Stimulated activated CD4-positive, alpha-beta T cell treated with anti-CD3 and anti-CD28 coated beads, Interleukin-1b, Interleukin-23, amount 100 ng/mL, for 1 hour (primary cell): ENCODE data around the gene PPP2R2C.

Source experiments
- DNase-seq, 2 donors: peaks; one replicate each; pipeline ENCODE4 v3.0.0-alpha.2; 2020; ENCODE audit warnings: low read depth in 2 of 2

Gene PPP2R2C

DNA sequence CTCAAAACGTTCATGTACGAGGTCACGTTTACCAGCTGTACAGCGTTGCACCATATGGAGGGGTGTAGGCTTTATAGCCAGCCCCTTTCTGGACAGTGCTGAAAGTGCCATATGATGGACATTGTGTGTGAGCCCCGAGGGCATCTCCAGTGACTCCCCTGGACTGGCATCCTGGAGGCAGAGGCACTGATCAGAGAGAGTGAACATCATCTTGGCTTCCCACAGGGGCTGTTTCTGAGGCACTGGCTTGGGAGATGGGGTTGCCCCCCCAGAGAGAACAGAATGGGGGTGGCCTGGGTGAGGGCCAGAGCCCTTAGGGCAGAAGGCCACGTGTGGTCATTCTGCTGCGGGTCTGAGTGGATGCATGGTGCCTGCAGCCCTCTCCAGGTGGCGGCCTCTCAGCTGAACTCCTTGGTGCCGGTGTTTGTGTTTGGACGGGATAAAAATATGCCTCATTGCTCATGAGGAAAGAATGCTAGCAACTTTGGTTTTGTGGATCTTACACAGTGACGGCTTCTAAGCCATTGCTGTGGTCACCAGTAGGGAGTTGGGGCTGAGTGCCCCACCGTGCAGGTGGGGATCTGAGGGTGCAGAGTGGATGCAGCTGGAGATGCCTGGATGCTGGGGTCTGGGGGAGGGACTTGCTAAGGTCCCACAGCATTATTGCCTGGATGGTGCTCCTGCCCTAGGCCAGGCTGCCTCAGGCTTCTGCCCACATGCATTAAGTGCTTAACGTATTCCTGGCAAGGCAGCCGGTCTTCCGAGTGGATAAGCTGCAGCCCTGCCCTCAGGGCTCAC lies 199.4 kb downstream of the PPP2R2C start:
- no peak for DNase-seq

DNA sequence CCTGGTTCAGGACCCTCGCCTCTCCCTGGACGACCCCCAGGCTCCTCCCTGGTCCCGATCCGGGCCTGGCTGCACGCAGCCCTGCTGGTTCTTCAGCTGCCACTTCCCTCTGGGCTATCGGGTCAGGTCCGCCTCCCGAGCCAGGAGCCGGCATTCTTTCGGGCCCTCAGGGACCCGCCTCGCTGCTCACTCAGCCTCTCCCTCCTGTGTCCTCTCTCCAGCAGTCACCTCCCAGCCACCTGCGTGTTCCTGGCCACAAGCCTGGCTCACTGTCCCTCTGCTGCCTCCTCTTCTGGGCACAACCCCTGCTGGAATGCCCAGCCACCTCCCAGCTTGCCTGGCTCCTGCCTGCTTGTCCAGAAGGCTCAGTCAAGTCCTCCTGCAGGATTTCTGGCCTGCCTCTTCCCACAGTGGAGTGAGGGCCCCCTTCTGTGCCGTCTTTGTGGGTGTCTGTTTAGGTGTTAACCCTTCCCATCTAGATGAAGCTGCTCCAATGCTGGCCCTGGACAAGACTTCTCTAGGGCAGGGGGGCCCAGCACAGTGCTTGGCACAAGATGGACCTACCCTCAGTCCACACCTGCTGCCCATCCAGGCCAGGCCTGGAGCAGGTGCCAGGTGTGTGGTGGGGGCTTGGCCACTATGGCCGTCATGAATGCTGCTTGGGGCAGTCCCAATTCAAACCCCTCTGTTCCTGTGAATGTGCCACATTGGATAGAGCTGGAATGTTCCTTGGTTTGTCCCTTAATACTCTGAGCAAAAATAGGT lies 200.5 kb downstream of the PPP2R2C start:
- DNase-seq = no peak

DNA sequence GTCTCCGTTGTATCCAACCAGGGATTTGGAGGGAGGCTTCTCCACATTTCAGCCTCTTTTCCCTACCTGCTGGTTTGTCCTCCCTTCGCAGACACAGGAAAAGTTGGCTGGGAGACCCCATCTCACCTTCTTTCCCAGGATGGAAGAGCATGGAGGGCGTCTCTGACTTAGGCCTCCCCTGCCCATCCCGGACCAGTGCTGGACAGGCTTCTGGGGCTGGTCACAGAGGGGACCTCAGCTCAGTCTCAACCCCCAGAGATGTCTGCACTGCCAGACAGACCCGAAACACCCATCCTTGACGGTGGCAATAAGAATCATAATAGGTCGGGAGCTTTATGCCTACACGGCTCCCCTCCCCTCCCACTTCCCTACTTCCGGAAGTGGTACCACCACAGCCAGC lies 201.2 kb downstream of the PPP2R2C start:
- no peak for DNase-seq

DNA sequence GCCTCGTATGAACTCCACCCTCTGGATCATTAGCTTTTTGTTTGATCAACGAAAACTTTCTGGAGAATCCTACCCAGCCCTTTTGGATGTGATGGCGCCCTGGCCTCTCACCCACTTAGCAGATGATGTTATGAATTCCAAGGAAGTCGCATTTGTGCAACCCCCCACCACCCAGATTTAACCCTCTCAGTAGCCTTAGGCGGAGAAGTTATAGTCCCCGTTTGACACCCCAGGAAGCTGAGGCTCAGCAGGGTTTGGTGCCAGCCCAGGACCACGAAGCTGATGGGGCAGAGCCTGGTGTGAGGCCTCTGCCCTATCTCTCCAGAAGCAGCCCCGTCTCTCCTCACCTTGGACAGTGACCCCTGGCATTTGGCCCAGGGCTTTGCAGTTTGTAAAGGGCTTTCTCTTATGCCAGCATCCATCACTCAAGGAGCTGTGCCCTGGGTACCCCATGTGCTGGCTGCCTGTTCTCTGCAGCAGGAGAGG lies 201.7 kb downstream of the PPP2R2C start:
- no peak for DNase-seq
